Type B pancreatic cell (in vitro differentiated cells): ENCODE results near the gene ZNF225. TPM values are rescaled to one million over a fixed set of nuclear protein-coding genes. Genes with fewer than 3 reads are reported as not detected.

Experiments used
- DNase-seq: peaks from one replicate; pipeline ENCODE4 v3.0.0; 2021; ENCODE audit warnings: mixed read lengths; ENCODE audit not compliant: unreplicated experiment; ENCODE audit errors: extremely low spot score
- H3K27ac Mint-ChIP-seq: 2 replicates; pipeline ENCODE4 v1.8.0; 2021; ENCODE audit warnings: mild to moderate bottlenecking, mixed read lengths
- H3K27me3 Mint-ChIP-seq: 2 replicates; pipeline ENCODE4 v1.8.0; 2021; ENCODE audit warnings: mixed read lengths
- H3K36me3 Mint-ChIP-seq: 2 replicates; pipeline ENCODE4 v1.8.0; 2021; ENCODE audit warnings: mixed read lengths
- H3K4me1 Mint-ChIP-seq: one replicate; pipeline ENCODE4 v1.8.0; 2021; ENCODE audit warnings: mixed read lengths; ENCODE audit not compliant: unreplicated experiment
- H3K4me3 Mint-ChIP-seq: 2 replicates; pipeline ENCODE4 v1.8.0; 2021; ENCODE audit warnings: mild to moderate bottlenecking, mixed read lengths
- H3K9me3 Mint-ChIP-seq: 2 replicates; pipeline ENCODE4 v1.8.0; 2021; ENCODE audit warnings: mixed read lengths
- long read RNA-seq: library from polyadenylated mRNA; unstranded; transcript quantifications from one replicate; pipeline ENCODE4 v2.0.0, GENCODE V29; 2020
- total RNA-seq: library from RNA; stranded (reverse); gene quantifications from 2 replicates; pipeline ENCODE4 v1.2.1, GENCODE V29; 2021; ENCODE audit warnings: low replicate concordance
- TF ChIP-seq, protein P1 (sequence below): fragments of 200-600 bp; sonication (generic); conservative IDR thresholded peaks from 2 replicates; pipeline ENCODE4 v1.5.0; 2021; ENCODE audit warnings: antibody characterized with exemption, mild to moderate bottlenecking

The ZNF225 gene
- 5.8 and 8.4 TPM in 2 replicates for total RNA-seq
- long read RNA-seq, full-length matches to known transcripts = 12 of 18 reads
- long read RNA-seq, partial matches to known transcripts = 0 of 18 reads
- long read RNA-seq, other reads (novel, unspliced or antisense) = 6 of 18 reads

DNA sequence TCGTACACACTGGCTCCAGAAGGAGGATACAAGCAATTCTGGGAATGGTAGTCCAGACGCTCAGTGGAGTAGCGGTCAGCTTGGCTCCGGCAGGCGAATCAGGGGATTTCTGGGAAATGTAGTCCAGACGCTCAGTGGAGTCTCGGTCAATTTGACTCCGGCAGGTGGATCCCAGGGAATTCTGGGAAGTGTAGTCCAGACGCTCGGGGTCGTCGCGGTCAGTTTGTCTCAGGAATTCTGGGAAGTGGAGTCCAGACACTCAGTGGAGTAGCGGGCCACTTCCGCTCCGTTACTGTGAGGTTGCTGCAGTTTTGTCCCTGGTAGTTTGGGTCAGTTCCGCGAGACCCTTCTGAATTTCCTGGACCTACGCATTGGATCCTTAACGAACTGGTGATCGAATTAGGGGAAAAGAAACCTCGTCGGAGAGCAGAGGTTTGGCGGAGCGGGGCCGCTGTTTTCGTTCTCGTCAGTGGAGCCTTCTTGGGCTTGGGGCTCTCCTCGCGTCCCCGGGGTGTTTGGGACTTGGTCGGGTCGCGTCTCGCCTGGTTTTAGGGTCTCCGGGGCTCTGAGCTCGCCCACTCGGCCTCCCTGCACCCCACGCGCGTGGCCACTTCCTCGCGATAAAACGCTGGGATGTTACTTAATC is at the start of gene ZNF225:
Gene ZNF225, plus strand, starts transcription at position 262 of the 646 bp plus-strand sequence. CDS start 2,429 bp downstream, outside the sequence.
- Mint-ChIP-seq H3K36me3 (peaks cover 30% of the 10 kb centered on the region), H3K4me1 (peaks cover 12% of the 10 kb centered on the region), H3K27ac (peak within 1 kb of the TSS; percentile 94), H3K4me3 (peak within 1 kb of the TSS; percentile 100), H3K9me3 (peaks cover 10% of the 10 kb centered on the region), H3K27me3 (no peaks in the 10 kb centered on the region)
- peak; percentile 92 for DNase-seq
- TF ChIP-seq, protein P1, sequence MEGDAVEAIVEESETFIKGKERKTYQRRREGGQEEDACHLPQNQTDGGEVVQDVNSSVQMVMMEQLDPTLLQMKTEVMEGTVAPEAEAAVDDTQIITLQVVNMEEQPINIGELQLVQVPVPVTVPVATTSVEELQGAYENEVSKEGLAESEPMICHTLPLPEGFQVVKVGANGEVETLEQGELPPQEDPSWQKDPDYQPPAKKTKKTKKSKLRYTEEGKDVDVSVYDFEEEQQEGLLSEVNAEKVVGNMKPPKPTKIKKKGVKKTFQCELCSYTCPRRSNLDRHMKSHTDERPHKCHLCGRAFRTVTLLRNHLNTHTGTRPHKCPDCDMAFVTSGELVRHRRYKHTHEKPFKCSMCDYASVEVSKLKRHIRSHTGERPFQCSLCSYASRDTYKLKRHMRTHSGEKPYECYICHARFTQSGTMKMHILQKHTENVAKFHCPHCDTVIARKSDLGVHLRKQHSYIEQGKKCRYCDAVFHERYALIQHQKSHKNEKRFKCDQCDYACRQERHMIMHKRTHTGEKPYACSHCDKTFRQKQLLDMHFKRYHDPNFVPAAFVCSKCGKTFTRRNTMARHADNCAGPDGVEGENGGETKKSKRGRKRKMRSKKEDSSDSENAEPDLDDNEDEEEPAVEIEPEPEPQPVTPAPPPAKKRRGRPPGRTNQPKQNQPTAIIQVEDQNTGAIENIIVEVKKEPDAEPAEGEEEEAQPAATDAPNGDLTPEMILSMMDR = no peak

DNA sequence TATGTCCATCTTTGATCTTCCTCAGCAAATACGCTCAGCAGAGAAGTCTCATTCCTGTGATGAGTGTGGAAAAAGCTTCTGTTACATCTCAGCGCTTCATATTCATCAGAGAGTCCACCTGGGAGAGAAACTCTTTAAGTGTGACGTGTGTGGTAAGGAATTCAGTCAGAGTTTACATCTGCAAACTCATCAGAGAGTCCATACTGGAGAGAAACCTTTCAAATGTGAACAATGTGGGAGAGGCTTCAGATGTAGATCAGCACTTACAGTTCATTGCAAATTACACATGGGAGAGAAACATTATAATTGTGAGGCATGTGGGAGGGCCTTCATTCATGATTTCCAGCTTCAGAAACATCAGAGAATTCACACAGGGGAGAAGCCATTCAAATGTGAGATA is 46.9 kb upstream of the ZNF225 start:
- H3K9me3 Mint-ChIP-seq = peaks cover 38% of the 10 kb centered on the region

DNA sequence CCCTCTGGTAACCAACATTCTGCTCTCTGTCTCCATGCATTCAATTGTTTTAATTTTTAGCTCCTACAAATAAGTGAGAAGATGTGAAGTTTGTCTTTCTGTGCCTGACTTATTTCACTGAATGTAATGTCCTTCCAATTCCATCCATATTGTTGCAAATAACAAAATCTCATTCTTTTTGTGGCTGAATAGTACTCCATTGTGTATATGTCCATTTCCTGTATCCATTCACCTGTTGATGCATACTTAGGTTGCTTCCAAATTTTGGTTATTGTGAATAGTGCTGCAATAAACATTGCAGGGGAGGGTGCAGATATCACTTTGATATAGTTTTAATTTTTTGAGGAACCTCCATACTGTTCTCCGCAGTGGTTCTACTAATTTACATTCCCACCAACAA is 43.8 kb upstream of the ZNF225 start:
- TF ChIP-seq, protein P1 = no peak
- peaks cover 53% of the 10 kb centered on the region for H3K36me3 Mint-ChIP-seq
- no peak overlapping the region for H3K27ac Mint-ChIP-seq
- H3K27me3 Mint-ChIP-seq = no peaks in the 10 kb centered on the region
- H3K4me3 Mint-ChIP-seq = no peak overlapping the region
- no peak for DNase-seq
- H3K4me1 Mint-ChIP-seq = peaks cover 18% of the 10 kb centered on the region
- peaks cover 42% of the 10 kb centered on the region for H3K9me3 Mint-ChIP-seq

More for the DNA sequence above, 46.9 kb upstream of the ZNF225 start:
- Mint-ChIP-seq H3K27me3 (no peaks in the 10 kb centered on the region), H3K4me3 (no peak overlapping the region), H3K36me3 (peaks cover 67% of the 10 kb centered on the region), H3K4me1 (peaks cover 1% of the 10 kb centered on the region), H3K27ac (no peak overlapping the region)
- no peak for DNase-seq
- TF ChIP-seq, protein P1 = no peak

DNA sequence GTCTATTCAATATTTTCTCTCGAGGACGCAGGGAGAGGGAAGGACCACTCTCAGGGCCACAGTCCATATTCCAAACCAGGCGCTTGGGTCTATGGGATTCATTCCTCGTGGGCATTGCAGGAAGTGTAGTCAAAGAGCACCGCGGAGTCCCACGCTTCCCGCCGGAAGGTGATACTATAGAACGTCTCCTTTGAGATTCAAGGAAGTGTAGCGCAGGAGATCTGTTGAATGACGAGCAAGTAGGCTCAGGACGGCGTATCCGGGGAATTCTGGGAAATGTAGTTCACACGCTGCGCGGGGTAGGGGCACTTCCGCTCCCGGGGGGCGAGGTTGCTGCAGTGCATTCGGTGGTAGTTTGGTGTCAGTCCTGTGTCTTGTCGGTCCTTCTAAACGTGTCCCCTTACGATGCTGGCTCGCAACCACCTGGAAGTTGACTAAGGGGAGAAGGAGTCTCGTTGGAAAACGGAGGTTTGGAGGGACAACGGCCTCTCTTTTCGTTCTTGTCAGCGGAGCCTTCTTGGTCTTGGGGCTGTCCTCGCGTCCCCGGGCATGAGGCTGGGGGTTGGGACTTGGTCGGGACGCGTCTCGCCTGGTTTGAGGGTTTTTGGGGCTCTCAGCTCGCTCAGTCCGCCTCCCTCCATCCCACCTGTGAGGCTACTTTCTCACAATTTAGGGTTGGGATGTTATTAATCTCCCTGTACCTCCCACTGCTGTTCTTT is 41.2 kb upstream of the ZNF225 start, which contains the start of gene ZNF284:
Gene ZNF284, plus strand, starts transcription at position 336 of the 719 bp plus-strand sequence. CDS start 4,231 bp downstream, outside the sequence.
- peak; percentile 85 for DNase-seq
- H3K36me3 Mint-ChIP-seq = peaks cover 43% of the 10 kb centered on the region
- H3K4me1 Mint-ChIP-seq = peaks cover 18% of the 10 kb centered on the region
- H3K9me3 Mint-ChIP-seq = peaks cover 26% of the 10 kb centered on the region
- H3K27me3 Mint-ChIP-seq = no peaks in the 10 kb centered on the region
- TF ChIP-seq, protein P1 = no peak
- H3K4me3 Mint-ChIP-seq = peak within 1 kb of the TSS; percentile 97
- peak within 1 kb of the TSS; percentile 97 for H3K27ac Mint-ChIP-seq

DNA sequence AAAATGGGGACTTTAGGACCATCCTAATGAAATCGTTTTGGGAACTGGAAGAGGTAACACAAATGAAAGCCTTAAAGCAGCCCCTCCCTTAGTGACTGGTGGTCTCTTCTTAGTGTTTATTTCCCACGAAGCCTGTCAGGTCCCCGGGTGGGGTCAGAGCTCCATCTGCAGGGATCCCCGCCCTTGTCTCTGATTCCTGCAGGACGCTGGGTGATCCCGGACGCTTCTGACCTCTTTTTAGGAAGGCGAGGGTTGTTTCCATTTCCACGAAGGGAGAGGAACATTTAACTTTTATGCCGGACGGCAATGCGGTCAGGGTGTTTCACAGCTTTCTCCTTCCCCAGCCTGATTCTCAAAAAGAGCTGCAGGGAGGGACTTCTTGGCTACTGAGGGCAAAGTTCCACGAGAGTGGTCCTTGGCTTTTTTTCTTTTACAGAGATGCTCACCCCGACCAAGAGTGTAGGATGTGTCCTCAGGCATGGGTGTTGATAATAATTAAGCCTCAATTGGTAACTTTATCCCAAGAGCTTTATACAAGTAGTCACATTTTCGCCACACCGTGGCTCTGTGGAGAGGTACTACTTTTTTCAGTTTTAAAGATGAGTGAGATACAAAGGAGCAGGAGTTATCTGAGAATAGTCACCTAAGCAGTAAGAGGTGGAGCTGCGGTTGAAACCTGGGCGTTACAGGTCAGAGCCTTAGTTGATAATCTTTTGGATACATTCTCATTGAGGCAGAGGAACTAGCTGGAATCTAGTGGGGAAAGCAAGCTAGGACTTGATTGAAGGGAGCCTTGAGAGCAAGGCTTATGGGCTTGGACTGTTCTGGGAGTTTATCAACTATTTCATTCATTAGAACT is 40.4 kb upstream of the ZNF225 start:
- DNase-seq = no peak
- Mint-ChIP-seq H3K36me3 (peaks cover 41% of the 10 kb centered on the region), H3K4me3 (peak overlapping the region; percentile 97), H3K27me3 (no peaks in the 10 kb centered on the region), H3K27ac (peak overlapping the region; percentile 97), H3K9me3 (peaks cover 22% of the 10 kb centered on the region), H3K4me1 (peaks cover 18% of the 10 kb centered on the region)
- TF ChIP-seq, protein P1 = no peak
